Activated CD4-positive, CD25-positive, alpha-beta regulatory T cell treated with anti-CD3 and anti-CD28 coated beads, Interleukin-2, amount 50 U/mL, for 72 hours (primary cell): Measurements from ENCODE around the gene CD55.

Experiments
- DNase-seq: peaks from one replicate; pipeline ENCODE4 v3.0.0; 2021

Gene CD55, protein sequence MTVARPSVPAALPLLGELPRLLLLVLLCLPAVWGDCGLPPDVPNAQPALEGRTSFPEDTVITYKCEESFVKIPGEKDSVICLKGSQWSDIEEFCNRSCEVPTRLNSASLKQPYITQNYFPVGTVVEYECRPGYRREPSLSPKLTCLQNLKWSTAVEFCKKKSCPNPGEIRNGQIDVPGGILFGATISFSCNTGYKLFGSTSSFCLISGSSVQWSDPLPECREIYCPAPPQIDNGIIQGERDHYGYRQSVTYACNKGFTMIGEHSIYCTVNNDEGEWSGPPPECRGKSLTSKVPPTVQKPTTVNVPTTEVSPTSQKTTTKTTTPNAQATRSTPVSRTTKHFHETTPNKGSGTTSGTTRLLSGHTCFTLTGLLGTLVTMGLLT

GRCh38 chr1:207321079-207321789 lies at the start of gene CD55:
TSS of gene CD55 (plus strand) at chr1:207321678. CDS start at chr1:207321766, 88 bp downstream.
- peak; percentile 95 for DNase-seq

DNA sequence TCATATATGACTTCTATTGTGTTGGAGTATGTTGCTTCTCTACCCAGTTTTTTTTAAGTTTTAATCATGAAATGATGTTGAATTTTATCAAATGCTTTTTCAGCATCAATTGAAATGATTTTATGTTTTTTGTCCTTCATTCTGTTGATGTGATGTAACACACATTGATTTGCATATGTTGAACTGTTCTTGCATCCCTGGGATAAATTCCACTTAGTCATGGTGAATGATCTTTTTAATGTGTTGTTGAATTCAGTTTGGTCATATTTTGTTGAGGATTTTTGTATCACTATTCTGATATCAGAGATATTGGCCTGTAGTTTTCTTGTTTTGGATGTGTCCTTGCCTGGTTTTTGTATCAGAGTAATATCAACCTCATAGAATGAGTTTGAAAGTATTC lies 46.6 kb upstream of the CD55 start:
- no peak for DNase-seq

- DNase-seq, result no peak
Measured at GRCh38 chr1:207276465-207276864, 45.0 kb upstream of the CD55 start.

- DNase-seq, result no peak
Measured at GRCh38 chr1:207277241-207277640, 44.2 kb upstream of the CD55 start.

DNA sequence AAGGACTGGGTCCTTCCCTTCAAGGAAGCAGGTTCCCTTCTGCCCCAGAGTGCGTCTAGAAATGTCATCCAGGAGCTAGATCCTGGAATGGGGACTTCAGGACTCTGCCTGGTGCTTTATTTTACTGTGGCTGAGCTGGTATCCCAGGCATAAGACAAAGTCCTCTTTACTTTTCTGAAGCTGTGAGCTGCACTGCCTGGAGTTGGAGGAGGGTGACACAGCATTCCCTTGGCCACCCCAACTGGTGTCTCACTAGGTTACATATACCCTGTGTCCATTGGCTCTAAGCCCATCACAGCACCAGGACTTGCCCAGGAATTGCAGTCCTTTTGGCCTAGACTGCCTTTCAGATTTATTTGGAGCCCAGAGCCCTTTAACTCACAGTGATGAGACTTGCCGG lies 41.8 kb upstream of the CD55 start:
- no peak for DNase-seq

- no peak for DNase-seq
Measured at GRCh38 chr1:207280706-207281105, 40.8 kb upstream of the CD55 start.

- DNase-seq, result no peak
Measured at GRCh38 chr1:207282058-207282457, 39.4 kb upstream of the CD55 start.

DNA sequence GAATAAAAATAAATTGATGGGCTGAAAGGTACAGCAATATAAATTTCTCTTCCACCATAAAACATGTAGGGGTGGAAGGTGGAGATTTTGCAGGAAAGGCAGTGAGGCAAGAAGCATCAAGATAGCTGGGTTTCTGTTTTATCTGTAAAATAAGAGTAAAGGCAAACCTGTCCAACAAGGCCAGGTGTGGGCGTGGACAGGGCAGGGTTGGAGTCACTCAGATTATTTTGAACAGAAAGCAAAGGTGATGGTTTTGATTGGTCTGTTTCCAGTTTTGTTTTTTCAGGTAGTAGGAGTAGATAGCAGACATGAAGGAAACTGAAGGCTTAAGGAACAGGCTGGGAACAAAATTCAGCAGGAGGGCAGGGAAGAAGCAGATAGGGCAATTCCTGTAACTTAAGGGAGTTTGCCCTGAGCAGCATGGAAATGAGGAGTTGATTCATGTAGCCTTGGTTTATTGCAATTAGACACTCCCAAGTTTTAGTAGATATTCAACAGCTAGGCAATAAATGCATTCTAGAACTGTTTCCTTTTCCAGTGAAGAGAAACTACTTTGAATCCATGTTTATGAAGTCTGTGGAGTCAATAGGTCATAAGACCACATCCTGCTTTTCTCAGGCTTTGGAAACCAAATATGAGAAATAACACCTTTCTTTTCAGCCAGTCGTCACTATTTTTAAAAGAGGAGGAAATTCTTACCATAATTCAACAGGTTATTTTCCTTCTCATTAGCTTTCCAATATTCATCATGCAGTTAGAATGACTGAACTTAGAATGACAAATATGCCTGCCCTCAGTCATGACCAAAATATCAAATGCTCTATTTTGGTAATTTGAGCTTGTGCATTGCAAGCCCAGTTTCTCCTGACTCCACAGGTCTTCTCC lies 38.7 kb upstream of the CD55 start:
- no peak for DNase-seq

- DNase-seq, result no peak
Measured at GRCh38 chr1:207283421-207283820, 38.1 kb upstream of the CD55 start.

GRCh38 chr1:207284209-207284897 lies 37.1 kb upstream of the CD55 start:
- DNase-seq, result no peak

DNA sequence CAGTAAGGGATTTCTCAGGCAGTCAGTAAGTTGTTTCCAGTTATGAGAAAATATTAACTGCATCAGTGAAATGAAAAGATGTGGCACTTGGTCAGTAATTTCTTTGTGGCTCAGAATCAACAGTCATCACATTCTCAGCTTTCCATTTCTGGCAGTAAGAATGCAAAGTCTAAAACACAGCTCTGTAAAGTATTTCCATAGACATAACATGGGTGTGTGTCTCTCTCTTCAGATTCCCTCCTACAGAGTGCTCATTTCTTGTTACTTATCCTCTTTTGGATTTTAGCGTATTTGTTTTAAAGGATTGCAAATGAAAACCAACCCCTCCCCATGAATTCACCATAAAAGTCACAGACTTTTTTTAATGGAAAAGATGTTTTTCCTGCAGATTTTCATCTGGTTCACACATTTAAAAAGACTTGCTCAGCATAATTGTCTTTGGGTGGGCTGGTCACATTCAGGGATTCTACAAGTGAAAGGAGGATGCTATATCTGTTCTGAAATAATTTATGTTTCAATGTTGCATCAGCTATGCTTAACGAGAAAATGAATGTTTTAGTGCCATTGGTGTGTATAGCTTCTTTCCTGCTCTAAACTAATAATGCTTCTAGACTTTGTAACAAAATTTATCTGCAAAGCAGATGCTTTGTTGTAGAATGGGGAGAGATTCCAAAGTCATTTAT lies 34.6 kb upstream of the CD55 start:
- no peak for DNase-seq

- DNase-seq, result no peak
Measured at GRCh38 chr1:207288315-207288714, 33.2 kb upstream of the CD55 start.

DNA sequence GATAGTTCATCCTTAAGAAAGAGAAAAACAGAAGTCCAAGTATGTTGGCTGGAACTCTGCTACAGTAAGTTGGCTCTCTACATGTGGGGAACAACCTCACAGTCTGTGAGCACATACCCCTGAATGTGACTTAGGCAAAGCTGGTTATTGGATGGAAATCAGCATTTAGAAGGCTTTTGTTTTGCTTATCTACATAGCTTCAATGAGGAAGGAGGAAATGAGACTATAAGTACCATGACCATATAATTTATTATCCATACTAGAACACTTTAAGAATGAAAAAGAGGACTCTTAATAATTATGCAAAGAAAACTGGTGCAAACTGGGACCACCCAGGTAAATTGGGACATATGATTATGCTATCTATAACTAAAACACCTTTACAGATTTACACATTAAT lies 31.7 kb upstream of the CD55 start:
- DNase-seq, result no peak

- DNase-seq, result no peak
Measured at GRCh38 chr1:207291723-207292122, 29.8 kb upstream of the CD55 start.

- no peak for DNase-seq
Measured at GRCh38 chr1:207298186-207298585, 23.3 kb upstream of the CD55 start.

DNA sequence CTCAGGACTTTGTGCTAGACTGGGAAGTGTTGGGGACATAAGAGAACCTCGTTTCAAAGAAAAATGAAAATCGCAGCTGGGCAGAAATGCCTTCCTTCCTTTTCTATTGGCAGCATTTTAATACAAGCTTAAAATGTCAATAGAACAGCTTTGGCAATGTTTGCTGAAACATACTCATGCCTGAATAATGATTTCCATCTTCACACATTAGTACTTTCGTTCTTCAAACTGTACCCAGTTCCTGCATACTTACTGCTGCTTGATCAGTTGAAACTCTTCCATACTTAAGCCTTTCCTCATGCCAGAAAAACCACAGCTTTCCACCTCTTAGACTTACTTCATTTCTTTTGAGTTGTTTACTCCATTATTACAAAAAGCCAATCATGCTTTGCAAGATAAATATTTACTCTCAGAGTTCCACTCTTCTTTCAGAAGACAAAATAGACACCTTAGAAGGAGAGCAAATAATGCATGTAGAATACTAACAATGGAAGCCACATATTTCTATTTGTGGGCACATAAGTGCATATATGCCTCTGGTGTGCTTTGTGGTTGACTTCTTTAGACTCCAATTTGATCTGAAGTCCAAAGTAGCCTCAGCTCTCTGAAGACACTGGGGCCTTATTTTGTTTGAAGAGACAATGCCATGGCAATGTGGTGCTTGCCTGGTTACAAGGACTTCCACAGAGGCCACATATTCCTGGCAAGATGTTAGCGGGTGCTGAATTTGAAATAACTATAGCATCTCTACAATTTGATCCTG lies 22.7 kb upstream of the CD55 start:
- no peak for DNase-seq

DNA sequence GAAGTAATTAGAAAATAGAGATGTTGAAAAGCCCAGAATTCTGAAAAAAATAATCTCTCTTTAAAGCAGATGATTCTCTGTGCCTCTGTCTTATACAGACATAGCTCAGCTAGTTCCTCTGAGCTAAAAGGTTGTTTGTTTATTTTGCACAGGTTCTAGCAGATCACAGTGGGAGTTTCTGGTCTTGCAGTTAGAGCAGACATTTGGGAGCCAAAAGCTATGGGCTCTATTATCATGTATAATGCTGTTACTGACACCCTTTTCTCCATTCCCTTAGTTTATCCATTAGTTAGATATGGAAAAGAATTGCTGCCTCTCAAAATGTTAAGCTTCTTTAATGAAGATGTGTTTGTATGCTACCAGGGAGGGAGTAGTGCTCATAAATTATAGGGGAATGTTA lies 20.5 kb upstream of the CD55 start:
- no peak for DNase-seq

GRCh38 chr1:207302618-207303393 lies 18.7 kb upstream of the CD55 start:
- no peak for DNase-seq

- DNase-seq, result no peak
Measured at GRCh38 chr1:207304710-207305488, 16.6 kb upstream of the CD55 start.

GRCh38 chr1:207305489-207305873 lies 16.0 kb upstream of the CD55 start:
- no peak for DNase-seq
